ENCODE measurements around the gene ANO6. TPM values are rescaled to one million over a fixed set of nuclear protein-coding genes. Genes with fewer than 3 reads are reported as not detected.
A peak's percentile ranks its signal among the peaks of the same experiment; 100 is the strongest.
"Not testable (repeated sequence)": the region's sequence is repeated elsewhere in the genome, so short reads cannot be mapped to it uniquely, and the experiment has no call there.

Gene ANO6
- total RNA-seq, 1 donor from 2014 or later = 85.0 TPM

DNA sequence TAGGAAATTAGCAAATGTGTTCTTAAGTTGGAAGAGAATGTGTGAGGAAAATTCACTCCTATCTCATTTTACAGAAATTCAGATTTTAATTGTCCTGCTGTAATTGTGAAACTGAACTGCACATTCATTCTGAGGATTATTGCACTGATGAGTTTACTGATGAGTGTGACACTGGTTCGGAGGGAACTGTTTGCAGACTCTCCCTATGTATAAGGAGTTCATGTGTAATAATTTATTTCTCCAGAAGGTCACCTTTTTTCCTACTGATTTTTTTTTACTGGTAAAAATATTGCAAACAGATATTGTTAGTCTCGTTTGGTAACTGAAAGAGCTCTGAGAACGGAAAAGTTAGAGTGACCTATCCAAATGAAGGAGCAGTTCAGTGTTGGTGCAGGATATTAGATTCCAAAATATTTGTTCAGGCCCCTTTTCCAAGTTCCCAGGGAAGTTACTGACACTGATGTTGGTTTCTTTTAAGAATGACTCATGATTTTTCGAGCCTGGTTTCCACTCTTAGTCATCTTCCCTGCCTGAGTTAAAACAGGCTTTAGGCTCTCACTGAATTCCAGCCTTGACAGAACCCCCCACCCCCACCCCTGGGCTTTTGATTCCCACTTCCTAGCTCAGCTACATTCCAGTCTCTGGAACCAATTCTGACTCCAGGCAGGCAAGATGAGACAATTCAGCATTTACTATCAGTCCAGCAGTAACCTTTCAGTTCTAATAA, 18.4 kb downstream of the ANO6 start:
- H3K4me3 ChIP-seq = no peak overlapping the region
- H3K4me1 ChIP-seq = peaks cover 42% of the 10 kb centered on the region
- DNase-seq = no peak
- H3K9me3 ChIP-seq = no peaks in the 10 kb centered on the region
- peak; percentile 66 for ATAC-seq
- intact Hi-C loops (cut with DNase I) = no loop called here
- H3K36me3 ChIP-seq = no peaks in the 10 kb centered on the region
- no peaks in the 10 kb centered on the region for H3K27me3 ChIP-seq
- no peak for TF ChIP-seq CTCF (IDR thresholded peaks at IDR 0.05)
- H3K27ac ChIP-seq = peak overlapping the region; percentile 74

DNA sequence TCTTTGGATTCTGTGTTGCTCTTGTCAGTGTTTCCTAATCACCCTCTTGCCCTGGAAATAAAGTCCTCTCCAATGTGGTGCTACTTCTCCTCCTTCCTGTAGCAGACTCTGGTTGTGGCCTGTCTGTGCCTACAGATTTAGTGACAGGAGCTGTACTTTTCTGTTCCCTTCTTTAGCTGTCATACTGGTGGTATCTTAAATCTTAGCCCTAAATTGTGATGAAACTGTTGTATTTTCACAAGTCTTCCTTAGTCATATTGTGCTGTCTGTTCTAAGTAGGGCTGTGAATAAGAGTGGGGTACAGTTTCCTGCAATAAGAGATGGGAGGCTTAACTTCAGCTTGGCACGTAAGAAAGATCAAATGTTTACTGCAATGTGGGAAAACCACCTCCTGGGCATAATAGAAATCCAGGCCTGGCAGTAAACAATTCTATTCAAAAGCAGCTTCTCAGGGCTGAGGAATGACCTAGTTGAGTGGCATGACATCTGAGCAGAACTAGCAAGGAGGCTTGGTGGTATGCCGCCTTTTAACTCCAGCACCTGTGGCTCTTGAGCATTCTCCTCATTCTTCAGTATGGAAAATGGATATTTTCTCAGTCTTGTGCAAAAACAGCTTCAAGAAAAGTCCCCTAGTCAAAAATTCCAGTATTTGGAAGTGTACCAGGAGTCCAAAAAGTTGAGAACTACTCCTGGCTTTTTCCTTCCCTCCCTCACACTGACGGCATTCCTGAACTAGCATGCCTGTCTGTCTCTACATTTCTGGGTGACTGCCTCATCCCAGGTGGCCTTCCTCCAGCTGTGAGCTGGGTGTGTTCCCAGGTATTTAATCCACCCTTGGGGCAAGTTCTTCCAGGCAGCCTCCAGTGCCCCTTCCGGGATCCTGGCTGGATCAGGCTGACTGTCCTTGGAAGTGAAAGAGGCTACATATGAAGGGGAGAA, 19.5 kb downstream of the ANO6 start:
- Histone ChIP-seq H3K27me3 (no peaks in the 10 kb centered on the region), H3K36me3 (no peaks in the 10 kb centered on the region), H3K4me3 (no peak overlapping the region), H3K4me1 (peaks cover 42% of the 10 kb centered on the region), H3K9me3 (no peaks in the 10 kb centered on the region), H3K27ac (peak overlapping the region; percentile 74)
- no peak for DNase-seq
- intact Hi-C loops (cut with DNase I) = no loop called here
- ATAC-seq = peak; percentile 87
- TF ChIP-seq CTCF (IDR thresholded peaks at IDR 0.05) = no peak

- Histone ChIP-seq H3K27ac (peak overlapping the region; percentile 74), H3K4me1 (peaks cover 42% of the 10 kb centered on the region)
- ATAC-seq; H3K27me3 ChIP-seq; DNase-seq; H3K9me3 ChIP-seq; H3K36me3 ChIP-seq; intact Hi-C loops (cut with DNase I); H3K4me3 ChIP-seq: not testable (repeated sequence)
Measured at GRCh38 chr12:45236383-45236782, 20.5 kb downstream of the ANO6 start.

DNA sequence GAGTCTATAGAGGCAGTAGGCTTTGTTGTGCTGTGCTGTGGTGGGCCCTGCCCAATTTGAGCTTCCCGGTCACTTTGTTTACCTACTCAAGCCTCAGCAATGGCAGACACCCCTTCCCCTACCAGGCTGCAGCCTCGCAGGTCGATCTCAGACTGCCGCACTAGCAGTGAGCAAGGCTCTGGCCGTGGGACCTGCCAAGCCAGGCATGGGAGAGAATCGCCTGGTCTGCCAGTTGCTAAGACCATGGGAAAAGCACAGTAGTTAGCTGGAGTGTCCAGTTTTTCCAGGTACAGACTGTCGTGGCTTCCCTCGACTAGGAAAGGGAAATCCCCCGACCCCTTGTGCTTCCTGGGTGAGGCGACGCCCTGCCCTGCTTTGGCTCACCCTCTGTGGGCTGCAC, 26.3 kb downstream of the ANO6 start:
- intact Hi-C loops (cut with DNase I) = no loop called here

GRCh38 chr12:45243963-45244362, 28.1 kb downstream of the ANO6 start:
- no peak for DNase-seq
- no peaks in the 10 kb centered on the region for H3K9me3 ChIP-seq
- no peaks in the 10 kb centered on the region for H3K36me3 ChIP-seq
- H3K4me3 ChIP-seq = no peak overlapping the region
- peaks cover 20% of the 10 kb centered on the region for H3K4me1 ChIP-seq
- H3K27ac ChIP-seq = no peak overlapping the region
- TF ChIP-seq CTCF (IDR thresholded peaks at IDR 0.05) = no peak
- ATAC-seq = no peak
- no peaks in the 10 kb centered on the region for H3K27me3 ChIP-seq
- intact Hi-C loops (cut with DNase I) = no loop called here

More for the DNA sequence above, 26.3 kb downstream of the ANO6 start:
- Histone ChIP-seq H3K36me3 (no peaks in the 10 kb centered on the region), H3K9me3 (no peaks in the 10 kb centered on the region), H3K4me3 (no peak overlapping the region), H3K4me1 (peaks cover 19% of the 10 kb centered on the region), H3K27ac (no peak overlapping the region), H3K27me3 (no peaks in the 10 kb centered on the region)
- TF ChIP-seq CTCF (IDR thresholded peaks at IDR 0.05) = no peak
- ATAC-seq (no peak), DNase-seq (no peak)
